Activated T-cell treated with anti-CD3 and anti-CD28 coated beads, Interleukin-2, amount 50 U/mL, for 4 hours (primary cell): ENCODE data around the gene CSPG4. TPM values are rescaled to one million over a fixed set of nuclear protein-coding genes. Genes with fewer than 3 reads are reported as not detected.
"Not testable (repeated sequence)": the region's sequence is repeated elsewhere in the genome, so short reads cannot be mapped to it uniquely, and the experiment has no call there.

ENCODE experiments used
- ATAC-seq, 2 donors: fragments of 200-7000 bp; cut with Tn5 transposase; one replicate each; pipeline ENCODE4 v1.10.0; 2021
- DNase-seq: peaks from one replicate; pipeline ENCODE4 v3.0.0-alpha.2; 2020
- H3K27me3 Mint-ChIP-seq: one replicate; pipeline ENCODE4 v1.8.0; 2021; ENCODE audit warnings: low read depth, mixed read lengths
- H3K36me3 Mint-ChIP-seq: one replicate; pipeline ENCODE4 v1.8.0; 2022; ENCODE audit warnings: mixed read lengths; ENCODE audit not compliant: insufficient read depth
- H3K4me1 Mint-ChIP-seq: one replicate; pipeline ENCODE4 v1.8.0; 2021; ENCODE audit warnings: low read depth, mixed read lengths
- H3K4me3 Mint-ChIP-seq: one replicate; pipeline ENCODE4 v1.8.0; 2021; ENCODE audit warnings: mild to moderate bottlenecking, moderate library complexity, mixed read lengths
- H3K9me3 Mint-ChIP-seq: one replicate; pipeline ENCODE4 v1.8.0; 2021; ENCODE audit warnings: mixed read lengths
- total RNA-seq, 3 donors: library from RNA; stranded (reverse); gene quantifications; one replicate each; pipeline ENCODE4 v1.2.1, GENCODE V29; 2021

The CSPG4 gene, protein sequence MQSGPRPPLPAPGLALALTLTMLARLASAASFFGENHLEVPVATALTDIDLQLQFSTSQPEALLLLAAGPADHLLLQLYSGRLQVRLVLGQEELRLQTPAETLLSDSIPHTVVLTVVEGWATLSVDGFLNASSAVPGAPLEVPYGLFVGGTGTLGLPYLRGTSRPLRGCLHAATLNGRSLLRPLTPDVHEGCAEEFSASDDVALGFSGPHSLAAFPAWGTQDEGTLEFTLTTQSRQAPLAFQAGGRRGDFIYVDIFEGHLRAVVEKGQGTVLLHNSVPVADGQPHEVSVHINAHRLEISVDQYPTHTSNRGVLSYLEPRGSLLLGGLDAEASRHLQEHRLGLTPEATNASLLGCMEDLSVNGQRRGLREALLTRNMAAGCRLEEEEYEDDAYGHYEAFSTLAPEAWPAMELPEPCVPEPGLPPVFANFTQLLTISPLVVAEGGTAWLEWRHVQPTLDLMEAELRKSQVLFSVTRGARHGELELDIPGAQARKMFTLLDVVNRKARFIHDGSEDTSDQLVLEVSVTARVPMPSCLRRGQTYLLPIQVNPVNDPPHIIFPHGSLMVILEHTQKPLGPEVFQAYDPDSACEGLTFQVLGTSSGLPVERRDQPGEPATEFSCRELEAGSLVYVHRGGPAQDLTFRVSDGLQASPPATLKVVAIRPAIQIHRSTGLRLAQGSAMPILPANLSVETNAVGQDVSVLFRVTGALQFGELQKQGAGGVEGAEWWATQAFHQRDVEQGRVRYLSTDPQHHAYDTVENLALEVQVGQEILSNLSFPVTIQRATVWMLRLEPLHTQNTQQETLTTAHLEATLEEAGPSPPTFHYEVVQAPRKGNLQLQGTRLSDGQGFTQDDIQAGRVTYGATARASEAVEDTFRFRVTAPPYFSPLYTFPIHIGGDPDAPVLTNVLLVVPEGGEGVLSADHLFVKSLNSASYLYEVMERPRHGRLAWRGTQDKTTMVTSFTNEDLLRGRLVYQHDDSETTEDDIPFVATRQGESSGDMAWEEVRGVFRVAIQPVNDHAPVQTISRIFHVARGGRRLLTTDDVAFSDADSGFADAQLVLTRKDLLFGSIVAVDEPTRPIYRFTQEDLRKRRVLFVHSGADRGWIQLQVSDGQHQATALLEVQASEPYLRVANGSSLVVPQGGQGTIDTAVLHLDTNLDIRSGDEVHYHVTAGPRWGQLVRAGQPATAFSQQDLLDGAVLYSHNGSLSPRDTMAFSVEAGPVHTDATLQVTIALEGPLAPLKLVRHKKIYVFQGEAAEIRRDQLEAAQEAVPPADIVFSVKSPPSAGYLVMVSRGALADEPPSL (N-terminal part only)
- under 1 TPM in 1 of 3 donors, not detected in 2; 0.03 TPM for total RNA-seq

DNA sequence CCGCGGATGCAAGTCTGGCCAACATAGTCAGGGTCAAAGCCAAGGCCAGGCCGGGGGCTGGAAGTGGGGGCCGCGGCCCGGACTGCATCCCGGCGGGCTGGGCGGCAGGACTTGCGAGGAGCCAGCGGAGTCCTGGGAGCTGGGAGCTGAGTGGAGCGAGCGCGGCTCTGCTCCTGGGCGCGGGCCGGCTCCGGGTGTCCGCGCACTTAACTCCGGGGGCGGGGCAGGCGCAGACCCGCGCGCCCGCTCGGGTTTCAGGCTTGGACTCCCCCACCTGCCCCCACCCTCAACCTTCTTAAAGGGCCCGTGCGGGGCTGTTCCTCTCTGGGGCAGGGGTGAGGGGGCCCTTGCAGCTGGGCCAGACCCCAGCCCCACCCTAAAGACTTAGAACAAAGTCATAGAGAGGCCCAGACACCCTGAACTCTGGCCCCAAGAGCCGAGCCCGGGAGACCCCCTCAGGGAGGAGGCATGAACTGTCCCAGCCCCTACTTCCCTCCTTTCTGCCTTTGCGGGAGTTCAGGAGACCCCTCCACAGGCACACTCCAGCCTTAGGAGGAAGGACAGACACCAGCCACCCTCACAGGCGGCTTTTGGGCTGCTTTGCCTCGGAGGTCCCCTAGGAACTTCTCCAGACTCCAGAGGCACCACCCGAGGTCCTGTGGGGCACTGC, at the start of gene CSPG4:
Gene CSPG4 (minus strand): TSS at position 181 of the 670 bp plus-strand sequence. CDS start 93 bp downstream, at position 88.
- ATAC-seq, result no peak
- Mint-ChIP-seq H3K9me3 (no peaks in the 10 kb centered on the region), H3K4me3 (no peak within 1 kb of the TSS)

DNA sequence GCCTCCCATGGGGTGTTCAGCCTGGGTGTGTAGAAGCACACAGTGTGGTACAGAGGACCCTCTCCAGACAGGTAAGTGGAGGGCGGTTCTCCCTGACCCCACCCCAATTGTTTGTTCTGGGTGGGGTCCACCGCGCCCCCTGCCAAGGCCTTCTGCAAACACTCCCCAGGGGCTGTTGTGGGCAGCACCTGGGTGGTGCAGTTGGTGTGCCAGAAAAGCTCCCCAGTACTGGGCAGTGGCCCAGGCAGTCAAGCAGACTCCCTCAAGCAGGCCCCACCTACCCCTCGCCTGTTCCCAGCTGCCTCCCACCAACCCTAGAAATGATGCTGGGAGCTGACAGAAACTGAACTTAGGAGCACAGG, 49.7 kb upstream of the CSPG4 start:
- not testable (repeated sequence) for H3K4me3 Mint-ChIP-seq, H3K27me3 Mint-ChIP-seq, ATAC-seq, DNase-seq, H3K9me3 Mint-ChIP-seq, H3K36me3 Mint-ChIP-seq
- H3K4me1 Mint-ChIP-seq, result peaks cover 16% of the 10 kb centered on the region

More for the DNA sequence above, at the start of gene CSPG4:
- no peaks in the 10 kb centered on the region for H3K4me1 Mint-ChIP-seq
- peaks cover 20% of the 10 kb centered on the region for H3K27me3 Mint-ChIP-seq
- no peaks in the 10 kb centered on the region for H3K36me3 Mint-ChIP-seq
- no peak for DNase-seq

DNA sequence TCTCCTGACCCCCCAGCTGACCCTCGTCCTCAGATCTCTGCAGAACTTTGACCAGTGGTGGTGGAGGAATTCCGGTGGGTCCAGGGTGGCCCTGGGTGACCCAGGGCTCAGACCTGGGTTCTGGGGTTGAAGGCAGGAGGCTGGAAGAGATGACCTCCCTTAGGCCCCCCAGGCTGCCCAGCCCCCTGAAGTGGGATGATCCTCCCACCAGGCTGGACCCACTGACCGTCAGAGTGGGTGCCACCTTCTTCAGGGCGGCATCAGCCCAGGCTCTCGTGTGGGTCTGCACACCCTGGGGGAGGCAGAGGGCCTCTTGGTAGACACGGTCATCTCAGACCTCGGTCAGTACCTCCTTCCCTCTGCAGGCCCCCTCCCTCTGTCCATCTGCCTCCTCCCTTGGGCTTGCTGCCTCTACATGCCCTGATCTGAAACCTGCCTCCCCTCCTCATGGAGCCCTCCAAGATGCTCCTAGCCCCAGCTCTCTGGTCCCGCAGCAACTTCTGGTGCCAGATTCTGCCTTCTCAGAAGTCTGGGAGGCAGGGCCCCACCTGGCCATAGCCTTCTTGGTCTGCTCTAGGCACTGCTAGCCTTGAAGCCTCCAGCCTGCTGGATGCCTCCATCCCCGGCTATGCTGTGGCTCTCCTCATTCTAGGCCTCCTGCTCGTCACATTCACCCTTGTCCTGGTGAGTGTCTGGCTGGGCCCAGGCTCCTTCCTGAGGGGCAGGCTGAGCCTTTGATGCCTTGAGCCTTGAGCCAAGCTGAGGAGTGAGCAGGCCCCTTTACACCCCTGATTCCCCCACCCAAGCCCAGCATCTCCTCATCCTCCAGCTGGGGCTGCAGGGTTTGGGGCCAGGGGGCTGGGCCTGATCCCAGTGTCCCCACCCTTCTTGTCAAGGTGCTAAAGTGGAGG, 49.1 kb upstream of the CSPG4 start:
- Mint-ChIP-seq H3K4me1 (peaks cover 16% of the 10 kb centered on the region), H3K27me3 (no peaks in the 10 kb centered on the region), H3K9me3 (no peaks in the 10 kb centered on the region), H3K4me3 (no peak overlapping the region), H3K36me3 (no peaks in the 10 kb centered on the region)
- ATAC-seq (no peak), DNase-seq (no peak)

DNA sequence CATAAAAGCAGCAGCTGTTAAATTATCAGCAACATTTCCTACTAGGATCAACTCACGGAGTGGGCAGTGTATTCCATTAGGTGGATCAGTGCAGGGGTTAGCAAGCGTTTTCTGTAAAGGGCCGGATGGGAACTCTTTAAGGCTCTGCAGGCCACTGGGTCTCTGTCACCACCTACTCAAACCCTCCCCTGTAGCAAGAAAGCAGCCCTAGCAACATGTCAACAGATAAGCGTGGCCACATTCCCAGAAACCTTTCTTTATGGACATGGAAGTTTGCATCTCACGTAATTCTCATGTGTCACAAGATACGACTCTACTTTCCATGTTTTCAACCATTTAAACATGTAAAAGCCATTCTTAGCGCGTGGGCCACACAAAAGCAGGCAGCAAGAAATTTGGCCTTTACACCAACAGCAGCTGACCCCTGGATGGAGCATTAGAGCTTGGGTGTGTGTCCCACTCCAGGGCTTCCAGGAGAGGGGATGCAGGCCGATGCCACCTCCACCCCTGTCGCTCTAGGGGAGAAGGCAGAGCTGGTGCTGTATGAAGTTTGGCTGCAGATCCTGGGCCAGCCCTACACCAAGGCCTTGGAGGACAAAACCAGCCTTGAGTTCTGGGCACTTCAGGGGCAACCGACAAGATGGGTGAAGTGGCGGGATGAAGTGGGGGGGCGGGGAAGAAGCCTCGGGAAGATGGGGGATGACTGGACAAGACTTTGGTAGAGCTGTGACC, 48.2 kb upstream of the CSPG4 start:
- Mint-ChIP-seq H3K4me3 (no peak overlapping the region), H3K9me3 (no peaks in the 10 kb centered on the region), H3K27me3 (no peaks in the 10 kb centered on the region), H3K4me1 (peaks cover 16% of the 10 kb centered on the region), H3K36me3 (no peaks in the 10 kb centered on the region)
- ATAC-seq, result no peak
- no peak for DNase-seq

DNA sequence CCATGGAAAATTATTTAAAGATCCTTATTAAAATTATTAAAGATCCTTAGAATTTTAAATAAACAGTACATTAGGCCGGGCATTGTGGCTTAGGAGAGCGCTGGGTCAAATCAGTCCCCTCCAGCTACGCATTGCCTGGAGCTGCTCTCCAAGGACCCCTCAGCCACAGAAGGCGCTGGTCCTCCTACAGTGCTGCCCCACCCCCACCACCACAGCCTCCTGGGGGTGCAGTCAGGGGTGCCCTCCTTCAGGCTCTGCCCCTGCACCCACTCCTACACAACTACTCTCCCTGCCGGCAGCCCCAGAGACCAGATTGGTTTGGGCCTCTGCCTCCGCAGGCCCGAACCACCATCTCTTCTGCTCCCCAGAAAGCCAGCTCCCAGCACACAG, 47.5 kb upstream of the CSPG4 start:
- ATAC-seq, DNase-seq, H3K27me3 Mint-ChIP-seq, H3K4me3 Mint-ChIP-seq, H3K36me3 Mint-ChIP-seq, H3K9me3 Mint-ChIP-seq: not testable (repeated sequence)
- H3K4me1 Mint-ChIP-seq, result peaks cover 16% of the 10 kb centered on the region

DNA sequence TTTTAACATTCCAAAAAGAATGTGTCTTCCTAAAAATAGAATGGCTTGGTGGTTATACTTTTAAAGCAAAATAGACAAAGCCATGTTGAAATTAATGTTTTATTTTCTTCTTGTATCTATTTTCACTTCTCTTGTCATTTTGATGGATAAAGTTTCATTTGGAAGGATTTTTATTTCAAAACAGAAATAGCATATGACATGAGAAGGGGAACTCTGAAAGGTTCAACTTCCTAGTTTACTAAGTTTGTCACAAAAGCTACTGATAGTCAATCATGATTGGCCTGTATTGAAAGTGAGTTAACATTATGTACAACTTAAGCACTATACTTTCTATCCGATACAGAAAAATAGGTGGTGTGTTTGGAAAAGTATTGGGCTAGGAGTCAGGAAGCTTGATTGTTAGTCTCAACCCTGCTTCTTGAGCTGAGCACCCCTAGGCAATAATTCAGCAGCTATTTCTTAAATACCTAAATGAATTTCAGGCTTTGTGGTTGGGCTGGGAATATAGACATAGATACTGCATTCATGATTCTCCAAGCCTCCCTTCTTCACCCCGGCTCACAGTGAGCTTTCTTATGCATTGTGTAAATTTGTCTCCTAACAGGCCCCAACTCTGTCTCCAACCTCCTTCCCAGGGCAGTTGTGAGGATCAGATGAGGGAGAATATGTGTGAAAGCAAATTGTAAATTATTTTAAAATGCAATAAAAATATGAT, 46.9 kb upstream of the CSPG4 start:
- Mint-ChIP-seq H3K9me3 (no peaks in the 10 kb centered on the region), H3K27me3 (no peaks in the 10 kb centered on the region), H3K4me1 (peaks cover 16% of the 10 kb centered on the region), H3K4me3 (peak overlapping the region; percentile 90), H3K36me3 (no peaks in the 10 kb centered on the region)
- ATAC-seq, result no peak
- no peak for DNase-seq

DNA sequence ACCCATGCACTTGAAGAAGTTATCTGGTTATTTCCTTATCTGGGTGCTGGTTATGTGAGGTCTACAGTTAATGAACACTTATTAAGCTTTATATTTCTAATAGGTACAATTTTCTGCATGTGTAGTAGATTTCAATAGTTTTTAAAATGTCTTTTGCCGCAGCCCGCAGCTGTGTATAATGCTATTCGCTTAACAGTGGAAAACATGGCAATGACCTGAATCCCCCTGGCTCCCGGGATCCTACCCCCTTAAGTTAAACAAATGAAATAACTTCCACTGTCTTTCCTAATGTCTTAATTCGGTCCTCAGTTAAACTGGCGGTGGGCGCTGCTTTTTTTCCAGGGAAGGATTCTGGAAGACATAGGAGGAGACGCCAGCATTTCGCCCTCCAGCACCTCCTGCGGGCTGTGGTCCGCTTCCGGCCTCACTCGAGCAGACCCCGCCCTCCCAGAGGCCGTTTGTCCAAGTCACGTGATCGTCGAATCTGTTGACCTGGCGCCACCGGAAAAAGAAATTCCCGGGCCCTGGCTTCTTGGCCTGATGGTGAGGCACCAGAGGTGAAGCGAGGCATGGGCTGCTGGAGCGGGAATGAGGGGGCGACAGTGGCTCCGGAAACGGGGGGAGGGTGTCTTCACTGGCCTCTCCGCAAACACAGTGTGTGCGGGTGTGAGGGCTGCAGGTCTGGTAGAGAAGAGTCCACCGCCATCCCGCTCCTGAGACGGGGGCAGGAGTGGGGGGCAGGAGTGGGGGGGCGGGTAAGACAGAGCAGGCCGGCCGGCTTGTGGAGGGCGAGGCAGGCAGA, 45.6 kb upstream of the CSPG4 start:
- Mint-ChIP-seq H3K4me1 (peaks cover 16% of the 10 kb centered on the region), H3K27me3 (no peaks in the 10 kb centered on the region), H3K4me3 (peak overlapping the region; percentile 90), H3K36me3 (no peaks in the 10 kb centered on the region), H3K9me3 (no peaks in the 10 kb centered on the region)
- ATAC-seq, result peak; percentile 87 to 95
- DNase-seq, result no peak

DNA sequence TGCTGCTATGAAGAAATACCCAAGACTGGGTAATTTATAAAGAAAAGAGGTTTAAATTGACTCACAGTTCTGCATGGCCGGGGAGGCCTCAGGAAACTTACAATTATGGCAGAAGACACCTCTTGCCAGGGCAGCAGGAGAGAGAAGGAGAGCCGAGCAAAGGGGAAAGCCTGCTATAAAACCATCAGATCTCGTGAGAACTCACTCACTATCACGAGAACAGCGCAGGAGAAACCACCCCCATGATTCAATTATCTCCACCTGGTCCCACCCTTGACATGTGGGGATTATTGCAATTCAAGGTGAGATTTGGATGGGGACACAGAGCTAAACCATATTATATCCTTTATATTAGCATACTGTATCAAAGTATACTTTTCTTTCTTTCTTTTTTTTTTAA, 42.2 kb upstream of the CSPG4 start:
- H3K36me3 Mint-ChIP-seq, H3K27me3 Mint-ChIP-seq, DNase-seq, H3K9me3 Mint-ChIP-seq, H3K4me3 Mint-ChIP-seq, ATAC-seq: not testable (repeated sequence)
- H3K4me1 Mint-ChIP-seq, result peaks cover 16% of the 10 kb centered on the region

DNA sequence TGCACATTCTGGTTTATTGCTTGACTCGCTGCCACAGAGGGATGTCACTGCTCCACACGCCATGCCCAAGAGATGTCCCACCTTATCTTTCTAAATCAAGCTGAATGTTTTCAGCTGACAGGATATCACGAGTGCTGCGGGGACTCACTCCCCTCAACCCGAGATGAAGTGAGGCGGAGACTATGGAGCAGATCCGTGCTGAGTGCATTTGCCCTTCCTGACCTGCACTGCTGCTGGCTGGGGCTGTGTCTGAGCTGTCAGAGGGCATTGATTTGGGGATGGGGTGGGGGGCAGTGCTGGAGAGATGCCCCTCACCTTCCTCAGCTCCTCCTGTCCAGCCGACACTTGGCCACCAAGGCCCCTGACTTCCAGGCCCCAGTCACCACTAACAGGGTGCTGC, 40.5 kb upstream of the CSPG4 start:
- H3K4me3 Mint-ChIP-seq, result no peak overlapping the region
- DNase-seq, result no peak
- H3K27me3 Mint-ChIP-seq, result no peaks in the 10 kb centered on the region
- peaks cover 13% of the 10 kb centered on the region for H3K4me1 Mint-ChIP-seq
- H3K36me3 Mint-ChIP-seq, result no peaks in the 10 kb centered on the region
- H3K9me3 Mint-ChIP-seq, result no peaks in the 10 kb centered on the region
- no peak for ATAC-seq

DNA sequence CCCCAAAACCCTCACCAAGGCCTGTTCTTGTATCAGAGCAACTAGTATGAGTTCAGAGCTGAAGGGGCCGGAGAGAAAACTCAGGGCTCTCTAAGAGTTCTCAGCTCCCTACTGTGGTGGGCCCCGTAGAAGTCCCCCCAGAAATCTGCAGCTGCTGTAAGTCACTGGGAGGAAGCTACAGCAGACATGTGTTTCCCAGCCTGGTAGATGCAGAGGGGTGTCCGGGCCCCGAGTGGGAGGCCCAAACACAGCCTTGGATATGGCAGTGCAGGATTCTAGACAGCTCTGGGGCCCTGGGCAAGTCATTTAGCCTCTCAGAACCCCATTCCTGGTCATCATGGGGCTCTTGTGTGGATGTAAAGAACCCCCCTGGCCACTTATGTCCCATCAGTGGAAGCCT, 39.2 kb upstream of the CSPG4 start:
- no peak overlapping the region for H3K4me3 Mint-ChIP-seq
- H3K27me3 Mint-ChIP-seq, result no peaks in the 10 kb centered on the region
- peaks cover 9% of the 10 kb centered on the region for H3K4me1 Mint-ChIP-seq
- ATAC-seq (no peak), DNase-seq (no peak)
- no peaks in the 10 kb centered on the region for H3K9me3 Mint-ChIP-seq
- no peaks in the 10 kb centered on the region for H3K36me3 Mint-ChIP-seq

DNA sequence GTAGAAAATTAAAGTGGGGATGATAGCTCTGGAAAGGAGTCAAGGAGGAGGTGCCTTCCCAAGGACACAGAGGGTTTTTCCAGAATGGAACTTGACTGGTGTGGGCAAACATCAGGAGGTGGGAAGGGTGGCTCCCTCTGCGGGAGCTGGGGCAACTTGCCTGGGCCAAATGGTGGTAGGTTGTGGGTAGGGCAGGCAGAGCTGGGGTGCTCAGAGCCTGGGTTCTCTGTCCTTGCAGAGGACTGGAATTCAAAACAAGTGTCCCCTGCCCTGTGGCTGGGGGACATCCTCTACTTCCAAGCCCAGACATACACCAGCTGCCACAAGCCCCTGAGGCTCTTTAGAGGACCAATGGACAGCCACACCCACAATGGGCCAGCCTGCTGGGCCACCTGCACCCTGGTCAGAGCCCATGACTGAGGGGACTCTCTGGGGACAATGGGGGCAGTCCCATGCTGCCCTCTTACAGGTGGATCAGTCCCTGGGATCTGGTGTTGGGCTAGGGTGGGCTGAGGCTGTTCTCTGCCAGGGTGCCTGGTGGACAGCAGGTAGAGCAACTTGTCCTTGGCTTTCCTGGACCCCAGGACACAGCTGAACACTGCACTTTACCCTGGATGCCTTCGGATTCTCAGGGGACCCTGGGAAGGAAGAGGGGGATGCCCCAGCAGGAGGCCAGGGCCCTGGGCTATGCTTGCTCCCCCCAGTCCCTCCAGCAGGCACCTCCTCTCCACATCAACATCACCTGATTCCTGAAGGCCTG, 38.6 kb upstream of the CSPG4 start:
- no peaks in the 10 kb centered on the region for H3K36me3 Mint-ChIP-seq
- H3K4me1 Mint-ChIP-seq, result peaks cover 9% of the 10 kb centered on the region
- no peak overlapping the region for H3K4me3 Mint-ChIP-seq
- no peak for ATAC-seq
- no peak for DNase-seq
- H3K27me3 Mint-ChIP-seq, result no peaks in the 10 kb centered on the region
- H3K9me3 Mint-ChIP-seq, result no peaks in the 10 kb centered on the region
